Activated CD4-positive, alpha-beta T cell treated with anti-CD3 and anti-CD28 coated beads, Interleukin-10, Interleukin-2, amounts not matched to agents 100 ng/mL and 50 ng/mL, durations not matched to agents 16 hours and 8 hours (primary cell): ENCODE data around the gene SLIT3.
"Not testable (repeated sequence)": the region's sequence is repeated elsewhere in the genome, so short reads cannot be mapped to it uniquely, and the experiment has no call there.

Experiments used
- DNase-seq: peaks from one replicate; pipeline ENCODE4 v3.0.0-alpha.2; 2020

SLIT3 gene

GRCh38 chr5:169168280-169168679 is 132.7 kb downstream of the SLIT3 start:
- no peak for DNase-seq

GRCh38 chr5:169166078-169166477 is 134.9 kb downstream of the SLIT3 start:
- DNase-seq: no peak

- DNase-seq: no peak
These were observed 135.9 kb downstream of the SLIT3 start for GRCh38 chr5:169165052-169165451.

GRCh38 chr5:169164481-169164925 is 136.4 kb downstream of the SLIT3 start:
- DNase-seq: no peak

- DNase-seq: no peak
These were observed 138.5 kb downstream of the SLIT3 start for GRCh38 chr5:169162407-169162806.

- DNase-seq: no peak
These were observed 139.8 kb downstream of the SLIT3 start for GRCh38 chr5:169161022-169161680.

GRCh38 chr5:169160405-169160901 is 140.5 kb downstream of the SLIT3 start:
- no peak for DNase-seq

GRCh38 chr5:169158764-169159163 is 142.2 kb downstream of the SLIT3 start:
- no peak for DNase-seq

GRCh38 chr5:169157064-169157463 is 143.9 kb downstream of the SLIT3 start:
- no peak for DNase-seq

- no peak for DNase-seq
These were observed 146.3 kb downstream of the SLIT3 start for GRCh38 chr5:169154679-169155078.

GRCh38 chr5:169153405-169153804 is 147.5 kb downstream of the SLIT3 start:
- DNase-seq: no peak

- DNase-seq: no peak
These were observed 148.0 kb downstream of the SLIT3 start for GRCh38 chr5:169152946-169153345.

- no peak for DNase-seq
These were observed 148.5 kb downstream of the SLIT3 start for GRCh38 chr5:169152453-169152852.

- DNase-seq: no peak
These were observed 149.7 kb downstream of the SLIT3 start for GRCh38 chr5:169151051-169151805.

- DNase-seq: no peak
These were observed 150.8 kb downstream of the SLIT3 start for GRCh38 chr5:169150108-169150507.

GRCh38 chr5:169149317-169149716 is 151.6 kb downstream of the SLIT3 start:
- no peak for DNase-seq

- DNase-seq: no peak
These were observed 152.7 kb downstream of the SLIT3 start for GRCh38 chr5:169148138-169148740.

GRCh38 chr5:169147534-169147933 is 153.4 kb downstream of the SLIT3 start:
- no peak for DNase-seq

- no peak for DNase-seq
These were observed 154.8 kb downstream of the SLIT3 start for GRCh38 chr5:169146158-169146557.

- DNase-seq: no peak
These were observed 158.5 kb downstream of the SLIT3 start for GRCh38 chr5:169142264-169142970.

- DNase-seq: not testable (repeated sequence)
These were observed 160.7 kb downstream of the SLIT3 start for GRCh38 chr5:169140215-169140614.

GRCh38 chr5:169139480-169140050 is 161.4 kb downstream of the SLIT3 start:
- no peak for DNase-seq

- DNase-seq: no peak
These were observed 167.4 kb downstream of the SLIT3 start for GRCh38 chr5:169133531-169133930.
